Adrenal gland (tissue), 5 donors: Measurements from ENCODE around the gene MS4A6E.

Experiments
- POLR2A ChIP-seq, 2 donors: fragments of 450-650 bp; IDR thresholded peaks; one replicate each; pipeline ENCODE4 v1.6.1; 2017; ENCODE audit warnings: antibody characterized with exemption in 2 of 2, mild to moderate bottlenecking in 2 of 2, moderate library complexity in 1 of 2
- TF ChIP-seq, protein P1 (sequence below), 6 experiments: fragments of 450-650 bp in 4 of 6; fragments of 200-600 bp in 2 of 6; sonication (generic) in 1 of 6; IDR thresholded peaks; 1 replicate in 5 of 6; 2 replicates in 1 of 6; pipeline versions ENCODE4 v1.5.1 to v1.8.0; 2016 to 2021; ENCODE audit warnings: antibody characterized with exemption in 6 of 6, mild to moderate bottlenecking in 2 of 6, moderate library complexity in 1 of 6
- donor health status: DM: no; HTN: no; CAD: no.

DNA sequence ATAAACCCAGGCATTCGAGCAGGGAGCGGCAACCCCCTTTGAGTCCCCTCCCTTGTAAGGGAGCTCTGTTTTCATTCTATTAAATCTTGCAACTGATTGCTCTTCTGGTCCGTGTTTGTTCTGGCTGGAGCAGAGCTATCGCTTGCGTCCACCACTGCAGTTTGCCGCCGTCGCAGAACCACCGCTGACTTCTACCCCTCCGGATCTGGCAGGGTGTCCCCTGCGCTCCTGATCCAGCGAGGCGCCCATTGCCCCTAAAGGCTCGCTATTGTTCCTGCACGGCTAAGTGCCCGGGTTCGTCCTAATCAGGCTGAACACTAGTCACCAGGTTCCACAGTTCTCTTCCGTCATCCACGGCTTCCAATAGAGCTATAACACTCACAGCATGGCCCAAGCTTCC, 40.8 kb downstream of the MS4A6E start:
- TF ChIP-seq, protein P1, sequence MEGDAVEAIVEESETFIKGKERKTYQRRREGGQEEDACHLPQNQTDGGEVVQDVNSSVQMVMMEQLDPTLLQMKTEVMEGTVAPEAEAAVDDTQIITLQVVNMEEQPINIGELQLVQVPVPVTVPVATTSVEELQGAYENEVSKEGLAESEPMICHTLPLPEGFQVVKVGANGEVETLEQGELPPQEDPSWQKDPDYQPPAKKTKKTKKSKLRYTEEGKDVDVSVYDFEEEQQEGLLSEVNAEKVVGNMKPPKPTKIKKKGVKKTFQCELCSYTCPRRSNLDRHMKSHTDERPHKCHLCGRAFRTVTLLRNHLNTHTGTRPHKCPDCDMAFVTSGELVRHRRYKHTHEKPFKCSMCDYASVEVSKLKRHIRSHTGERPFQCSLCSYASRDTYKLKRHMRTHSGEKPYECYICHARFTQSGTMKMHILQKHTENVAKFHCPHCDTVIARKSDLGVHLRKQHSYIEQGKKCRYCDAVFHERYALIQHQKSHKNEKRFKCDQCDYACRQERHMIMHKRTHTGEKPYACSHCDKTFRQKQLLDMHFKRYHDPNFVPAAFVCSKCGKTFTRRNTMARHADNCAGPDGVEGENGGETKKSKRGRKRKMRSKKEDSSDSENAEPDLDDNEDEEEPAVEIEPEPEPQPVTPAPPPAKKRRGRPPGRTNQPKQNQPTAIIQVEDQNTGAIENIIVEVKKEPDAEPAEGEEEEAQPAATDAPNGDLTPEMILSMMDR (IDR thresholded peaks at IDR 0.05): no peak
- TF ChIP-seq POLR2A (IDR thresholded peaks at IDR 0.05): no peak
